Gastroesophageal sphincter (tissue), 4 donors: ENCODE measurements around the gene EMP1. TPM values are rescaled to one million over a fixed set of nuclear protein-coding genes. Genes with fewer than 3 reads are reported as not detected.

Experiments
- ATAC-seq: fragments of 150-250 bp; one replicate; pipeline ENCODE4 v1.9.1; 2016; ENCODE audit warnings: mild to moderate bottlenecking, moderate library complexity
- H3K27ac ChIP-seq, 4 donors: fragments of 200-600 bp; sonication (generic) in 3 of 4; 1 replicate in 3 of 4; 2 replicates in 1 of 4; pipeline ENCODE4 v1.5.1; 2016 to 2019
- H3K27me3 ChIP-seq: fragments of 200-600 bp; sonication (generic); one replicate; pipeline ENCODE4 v1.5.1; 2019
- H3K36me3 ChIP-seq, 2 donors: fragments of 200-600 bp; sonication (generic); one replicate each; pipeline ENCODE4 v1.5.1; 2019; ENCODE audit warnings: control low read depth in 1 of 2
- H3K4me1 ChIP-seq, 3 donors: fragments of 200-600 bp; sonication (generic); 1 replicate in 2 of 3; 2 replicates in 1 of 3; pipeline ENCODE4 v1.5.1; 2016 to 2019; ENCODE audit warnings: control low read depth in 2 of 3
- H3K4me3 ChIP-seq, 2 donors: fragments of 200-600 bp; sonication (generic); one replicate each; pipeline ENCODE4 v1.5.1; 2019; ENCODE audit warnings: mild to moderate bottlenecking in 1 of 2, moderate library complexity in 1 of 2
- H3K9me3 ChIP-seq, 3 donors: fragments of 200-600 bp; sonication (generic); one replicate each; pipeline ENCODE4 v1.5.1; 2017 to 2019; ENCODE audit warnings: control low read depth in 2 of 3
- CTCF ChIP-seq, 4 experiments: fragments of 200-600 bp in 2 of 4; fragments of 450-650 bp in 2 of 4; sonication (generic) in 1 of 4; IDR thresholded peaks; one replicate each; pipeline ENCODE4 v1.5.1; 2017 to 2019; ENCODE audit warnings: antibody characterized with exemption in 4 of 4, mild to moderate bottlenecking in 2 of 4, moderate library complexity in 2 of 4
- EP300 ChIP-seq: sonication (generic); formaldehyde crosslinking; IDR thresholded peaks from one replicate; pipeline ENCODE4 v1.6.1; 2017; ENCODE audit warnings: antibody characterized with exemption, mild to moderate bottlenecking
- POLR2A ChIP-seq, 2 donors: fragments of 450-650 bp; IDR thresholded peaks; one replicate each; pipeline ENCODE4 v1.6.1; 2017; ENCODE audit warnings: antibody characterized with exemption in 2 of 2, mild to moderate bottlenecking in 2 of 2, moderate library complexity in 1 of 2
- POLR2AphosphoS5 ChIP-seq: sonication (generic); formaldehyde crosslinking; IDR thresholded peaks from one replicate; pipeline ENCODE4 v1.6.1; 2017; ENCODE audit warnings: antibody characterized with exemption
- WGBS, 2 donors: methylation state at CpG; one replicate each; pipeline ENCODE4 v1.1.5; 2018; ENCODE audit warnings: low coverage in 1 of 2; 5-methylcytosine and 5-hydroxymethylcytosine counted together
- total RNA-seq, 4 donors: library from RNA; depleted of rRNA; stranded (reverse); fragments of >200 nt; gene quantifications; one replicate each; pipeline ENCODE4 v1.1.0, GENCODE V29; 2016

EMP1 gene
- total RNA-seq, 4 donors from 2014 or later: 50.0 to 482 (median 331) TPM

GRCh38 chr12:13243516-13244070, 47.1 kb downstream of the EMP1 start:
- Histone ChIP-seq H3K36me3 (no peaks in the 10 kb centered on the region), H3K27me3 (no peaks in the 10 kb centered on the region), H3K9me3 (no peaks in the 10 kb centered on the region), H3K4me3 (no peak overlapping the region), H3K4me1 (no peaks in the 10 kb centered on the region), H3K27ac (no peak overlapping the region)
- no peak for ATAC-seq
- WGBS, 2 donors: 54 to 67% methylated on average over 1 of the region's 1 CpG
- no peak for TF ChIP-seq EP300
- no peak for TF ChIP-seq POLR2AphosphoS5
- no peak for TF ChIP-seq CTCF (IDR thresholded peaks at IDR 0.05)
- no peak for TF ChIP-seq POLR2A (IDR thresholded peaks at IDR 0.05)

- no peak overlapping the region for H3K4me3 ChIP-seq
- 74 to 86% methylated on average over 3 of the region's 3 CpGs for WGBS, 2 donors
These were observed 51.1 kb downstream of the EMP1 start for GRCh38 chr12:13247596-13247995.

GRCh38 chr12:13248964-13249363, 52.4 kb downstream of the EMP1 start:
- no peak overlapping the region for H3K4me3 ChIP-seq
- no peaks in the 10 kb centered on the region for H3K4me1 ChIP-seq
- no peak overlapping the region for H3K27ac ChIP-seq
- H3K9me3 ChIP-seq: no peaks in the 10 kb centered on the region
- TF ChIP-seq EP300 (no peak), POLR2A (IDR thresholded peaks at IDR 0.05) (no peak), POLR2AphosphoS5 (no peak), CTCF (IDR thresholded peaks at IDR 0.05) (no peak)
- no peak for ATAC-seq
- H3K27me3 ChIP-seq: no peaks in the 10 kb centered on the region
- WGBS, 2 donors: 70% methylated on average over 1 of the region's 1 CpG; no CpG with 5 or more reads in 1 of the 2 donors
- no peaks in the 10 kb centered on the region for H3K36me3 ChIP-seq

More at GRCh38 chr12:13247596-13247995, 51.1 kb downstream of the EMP1 start:
- Histone ChIP-seq H3K27me3 (no peaks in the 10 kb centered on the region), H3K4me1 (no peaks in the 10 kb centered on the region), H3K27ac (no peak overlapping the region), H3K36me3 (no peaks in the 10 kb centered on the region), H3K9me3 (no peaks in the 10 kb centered on the region)
- ATAC-seq: no peak
- TF ChIP-seq CTCF (IDR thresholded peaks at IDR 0.05) (no peak), POLR2A (IDR thresholded peaks at IDR 0.05) (no peak), POLR2AphosphoS5 (no peak), EP300 (no peak)

- Histone ChIP-seq H3K4me1 (peaks cover 0 to 1% (median 0%) of the 10 kb centered on the region in 3 donors), H3K36me3 (no peaks in the 10 kb centered on the region), H3K4me3 (no peak overlapping the region), H3K9me3 (no peaks in the 10 kb centered on the region), H3K27ac (no peak overlapping the region), H3K27me3 (no peaks in the 10 kb centered on the region)
- TF ChIP-seq POLR2AphosphoS5 (no peak), POLR2A (IDR thresholded peaks at IDR 0.05) (no peak), CTCF (IDR thresholded peaks at IDR 0.05) (no peak)
- WGBS, 2 donors: 100% methylated on average over 1 of the region's 1 CpG
- no peak for ATAC-seq
These were observed 53.9 kb downstream of the EMP1 start for GRCh38 chr12:13250416-13250815.

- no peak for TF ChIP-seq CTCF (IDR thresholded peaks at IDR 0.05)
- TF ChIP-seq POLR2A (IDR thresholded peaks at IDR 0.05): no peak
- no peak for TF ChIP-seq EP300
- no peak for ATAC-seq
- WGBS, 2 donors: 96% methylated on average over 4 of the region's 5 CpGs; no CpG with 5 or more reads in 1 of the 2 donors
These were observed 55.0 kb downstream of the EMP1 start for GRCh38 chr12:13251521-13251920.

More at GRCh38 chr12:13251521-13251920, 55.0 kb downstream of the EMP1 start:
- peaks cover 0 to 12% (median 0%) of the 10 kb centered on the region in 3 donors for H3K4me1 ChIP-seq
- no peaks in the 10 kb centered on the region for H3K9me3 ChIP-seq
- H3K27ac ChIP-seq: no peak overlapping the region
- H3K27me3 ChIP-seq: no peaks in the 10 kb centered on the region
- no peaks in the 10 kb centered on the region for H3K36me3 ChIP-seq
- H3K4me3 ChIP-seq: no peak overlapping the region
